HG03196 (cell line): ENCODE data around the gene MYL3.
"Not testable (repeated sequence)": the region's sequence is repeated elsewhere in the genome, so short reads cannot be mapped to it uniquely, and the experiment has no call there.

Source experiments
- ATAC-seq: cut with Tn5 transposase; IDR thresholded peaks from one replicate; pipeline ENCODE4 v1.9.1; 2021; ENCODE audit not compliant: unreplicated experiment

Gene MYL3

GRCh38 chr3:46863261-46863782 lies at the start of gene MYL3:
Gene MYL3 (minus strand): TSS chr3:46863444. CDS start chr3:46863390, 54 bp downstream.
- ATAC-seq = no peak

GRCh38 chr3:46912986-46913385 lies 49.7 kb upstream of the MYL3 start:
- ATAC-seq = no peak

DNA sequence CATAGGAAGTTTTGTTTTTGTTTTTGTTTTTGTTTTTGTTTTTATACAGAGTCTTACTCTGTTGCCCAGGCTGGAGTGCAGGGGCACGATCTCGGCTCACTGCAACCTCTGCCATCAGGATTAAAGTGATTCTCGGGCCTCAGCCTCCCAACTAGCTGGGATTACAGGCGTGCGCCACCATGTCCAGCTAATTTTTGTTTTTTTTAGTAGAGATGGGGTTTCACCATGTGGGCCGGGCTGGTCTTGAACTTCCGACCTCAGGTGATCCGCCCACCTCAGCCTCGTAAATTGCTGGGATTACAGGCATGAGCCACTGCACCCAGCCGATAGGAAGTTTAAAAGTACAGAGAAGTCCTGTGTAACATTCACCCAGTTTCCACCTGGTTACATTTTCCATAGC lies 47.7 kb upstream of the MYL3 start:
- not testable (repeated sequence) for ATAC-seq

DNA sequence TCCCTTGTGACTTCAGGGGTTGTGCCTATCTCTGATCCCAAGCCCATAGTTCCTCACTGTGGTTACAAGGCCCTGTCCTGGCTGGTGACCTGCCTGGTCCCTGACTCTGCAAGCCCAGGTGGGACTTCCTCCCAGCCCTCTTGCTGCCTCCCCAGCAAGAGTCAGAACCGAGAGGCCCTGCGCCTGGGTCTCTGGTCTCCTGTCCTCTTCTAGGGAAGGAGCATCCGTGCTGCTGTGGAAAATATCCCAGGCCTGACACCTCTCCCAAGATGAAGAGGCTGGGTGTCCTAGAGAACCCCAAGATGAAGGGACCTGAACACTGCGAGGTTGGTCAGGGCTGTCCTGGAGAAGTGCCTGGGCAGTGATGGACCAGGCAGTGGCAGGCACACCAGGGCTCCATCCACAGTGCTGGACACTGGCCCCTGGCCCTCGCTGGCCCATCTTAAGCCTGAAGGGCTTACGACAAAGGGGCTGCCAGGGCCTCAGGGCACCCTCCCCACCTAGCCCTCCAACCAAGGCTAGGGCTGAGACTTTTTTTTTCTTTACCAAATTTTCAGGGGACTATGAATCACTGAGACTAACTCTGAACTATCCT lies 47.0 kb upstream of the MYL3 start:
- ATAC-seq = no peak

GRCh38 chr3:46909535-46910161 lies 46.4 kb upstream of the MYL3 start:
- ATAC-seq = no peak

- ATAC-seq = no peak
These were observed 45.8 kb upstream of the MYL3 start for GRCh38 chr3:46908986-46909534.

GRCh38 chr3:46908294-46908985 lies 45.2 kb upstream of the MYL3 start:
- no peak for ATAC-seq

GRCh38 chr3:46907960-46908293 lies 44.7 kb upstream of the MYL3 start:
- no peak for ATAC-seq

- no peak for ATAC-seq
These were observed 44.0 kb upstream of the MYL3 start for GRCh38 chr3:46907271-46907670.

GRCh38 chr3:46906471-46907058 lies 43.3 kb upstream of the MYL3 start:
- no peak for ATAC-seq

DNA sequence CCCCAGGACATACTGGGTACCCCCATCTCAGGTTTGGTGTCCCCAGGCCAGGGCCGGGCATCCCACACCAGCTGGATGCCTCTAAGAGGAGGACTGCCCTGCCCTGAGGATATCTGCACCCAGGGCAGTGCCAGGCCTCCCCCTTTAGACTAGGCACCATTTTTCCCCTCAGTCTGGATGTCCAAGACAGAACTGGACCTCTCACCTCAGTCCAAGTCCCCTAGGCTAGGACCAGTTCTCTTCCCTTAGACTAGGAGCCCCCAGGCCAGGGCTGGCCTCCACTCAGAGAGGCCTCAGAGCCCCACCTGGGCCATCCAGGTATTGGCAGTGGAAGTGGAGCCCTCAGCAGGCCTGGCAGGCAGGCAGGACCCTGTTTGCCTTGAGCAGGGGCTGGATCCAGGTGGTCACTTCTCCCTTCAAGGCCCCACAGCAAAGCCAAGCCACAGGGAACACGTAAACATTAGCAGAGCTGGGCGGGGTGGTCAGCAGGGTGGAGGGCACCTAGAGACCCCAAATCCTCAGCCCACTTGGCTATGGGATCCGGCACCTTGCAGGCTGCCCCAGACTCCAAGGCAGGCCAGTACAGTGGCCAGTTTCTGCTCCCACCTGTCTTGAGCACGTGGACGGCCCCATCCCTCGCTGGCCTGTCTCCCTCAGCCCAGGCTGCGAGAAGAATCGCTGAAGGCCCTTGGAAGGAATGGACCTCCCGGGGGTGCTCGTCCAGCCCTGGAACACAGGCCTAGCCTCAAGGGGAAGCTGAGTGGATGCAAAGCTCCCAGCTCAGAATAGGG lies 42.6 kb upstream of the MYL3 start:
- ATAC-seq = no peak

GRCh38 chr3:46905213-46905560 lies 41.9 kb upstream of the MYL3 start:
- no peak for ATAC-seq

DNA sequence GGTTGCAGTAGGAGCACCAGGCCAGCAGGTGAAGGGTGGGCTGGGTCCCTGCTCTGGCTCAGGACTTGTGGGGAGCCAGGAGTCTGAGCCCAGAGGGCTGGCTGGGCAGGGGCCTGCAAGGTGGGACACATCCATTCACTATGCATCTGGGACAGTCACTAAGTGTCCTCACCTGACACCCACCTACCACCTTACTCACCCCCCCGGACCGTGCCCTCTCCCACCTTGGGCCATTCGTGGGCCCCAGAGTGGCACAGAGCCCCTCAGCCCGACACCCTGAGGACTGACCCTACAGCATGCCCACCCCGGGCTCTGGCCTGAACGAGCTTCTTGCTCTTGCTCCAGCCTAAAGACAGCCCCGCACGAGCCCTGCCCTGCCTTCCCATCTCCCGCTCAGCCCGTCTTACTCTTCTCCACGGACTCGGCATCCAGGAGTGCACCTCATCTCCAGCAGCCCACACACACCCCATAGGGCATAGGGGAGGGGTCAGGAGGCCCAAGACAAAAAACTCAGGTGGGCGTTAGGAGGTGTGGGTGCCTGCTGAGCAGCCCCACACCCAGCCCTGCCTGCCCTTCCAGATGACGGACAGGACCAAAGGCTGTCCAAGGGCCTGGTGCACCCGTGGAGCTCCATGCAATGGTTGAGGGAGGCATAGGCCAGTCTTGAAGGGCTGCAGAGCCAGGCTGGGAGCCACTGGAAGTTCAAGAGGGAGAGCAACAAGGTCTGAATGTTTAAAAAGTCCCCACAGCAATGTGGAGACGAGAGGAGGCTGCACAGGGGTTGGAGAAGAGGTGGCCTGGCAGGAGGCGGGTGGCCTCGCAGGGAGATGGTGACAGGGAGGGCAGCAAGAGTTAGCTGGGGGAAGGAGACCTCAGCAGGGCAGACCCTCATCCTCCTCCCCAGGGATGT lies 41.3 kb upstream of the MYL3 start:
- ATAC-seq = no peak

- ATAC-seq = no peak
These were observed 40.4 kb upstream of the MYL3 start for GRCh38 chr3:46903341-46904302.

DNA sequence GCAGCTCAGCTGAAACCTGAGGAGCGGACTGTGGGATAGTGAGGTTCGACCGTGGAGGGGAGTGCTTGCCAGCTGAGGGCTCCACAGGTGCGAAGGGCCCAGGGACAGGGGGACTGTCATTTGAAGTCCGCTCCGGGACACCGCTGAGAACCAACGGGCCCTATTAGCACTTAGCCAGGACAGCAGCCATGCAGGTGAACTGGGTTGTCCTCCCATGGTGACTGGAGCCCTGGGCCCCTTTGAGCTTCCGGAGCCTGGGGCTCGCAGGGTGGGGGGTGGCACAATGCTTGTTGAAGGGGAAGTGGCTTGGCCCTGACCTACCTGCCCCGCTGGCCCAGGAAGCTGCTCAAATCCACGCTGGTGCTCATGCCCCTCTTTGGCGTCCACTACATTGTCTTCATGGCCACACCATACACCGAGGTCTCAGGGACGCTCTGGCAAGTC lies 39.0 kb upstream of the MYL3 start:
- no peak for ATAC-seq

- ATAC-seq = no peak
These were observed 38.4 kb upstream of the MYL3 start for GRCh38 chr3:46901591-46902187.

- no peak for ATAC-seq
These were observed 37.8 kb upstream of the MYL3 start for GRCh38 chr3:46901061-46901460.

- ATAC-seq = no peak
These were observed 37.1 kb upstream of the MYL3 start for GRCh38 chr3:46900356-46900755.

DNA sequence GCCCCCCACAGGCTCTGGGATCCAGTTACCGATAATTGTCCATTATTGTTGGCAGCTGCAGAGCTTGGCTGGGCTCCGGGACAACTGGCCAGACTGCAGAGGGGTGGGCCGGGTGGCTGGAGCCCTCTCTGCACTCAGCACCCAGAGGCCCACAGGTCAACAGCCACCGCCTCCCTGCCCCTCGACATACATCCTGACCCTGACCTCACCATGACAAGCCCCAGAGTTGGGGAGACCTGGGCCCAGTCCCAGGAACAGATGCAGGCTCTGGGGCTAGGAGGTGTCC lies 36.7 kb upstream of the MYL3 start:
- ATAC-seq = no peak
